D721Med (cell line): ENCODE measurements around the gene POSTN.

Source experiments
- DNase-seq: peaks from one replicate; pipeline ENCODE4 v3.0.0; 2011; ENCODE audit warnings: low spot score; ENCODE audit not compliant: insufficient read length
- FAIRE-seq: peaks from 2 replicates; lab custom pipeline; 2011; peaks lifted over from hg19 to GRCh38; lab: Jason Lieb, UNC
- CTCF ChIP-seq: IDR thresholded peaks from 2 replicates; pipeline ENCODE4 v1.5.1; 2012; ENCODE audit warnings: mild to moderate bottlenecking, control low read depth; ENCODE audit not compliant: insufficient read depth; ENCODE audit errors: missing control alignments

POSTN gene

GRCh38 chr13:37615276-37615675 lies 16.7 kb upstream of the POSTN start:
- TF ChIP-seq CTCF: no peak
- DNase-seq: no peak
- FAIRE-seq: no peak

GRCh38 chr13:37613638-37614037 lies 15.1 kb upstream of the POSTN start:
- DNase-seq (no peak), FAIRE-seq (no peak)
- TF ChIP-seq CTCF: no peak

GRCh38 chr13:37613236-37613635 lies 14.7 kb upstream of the POSTN start:
- FAIRE-seq (no peak), DNase-seq (no peak)
- no peak for TF ChIP-seq CTCF

GRCh38 chr13:37608750-37609339 lies 10.3 kb upstream of the POSTN start:
- peak; percentile 25 for TF ChIP-seq CTCF
- DNase-seq (no peak), FAIRE-seq (no peak)

- DNase-seq (no peak), FAIRE-seq (no peak)
- TF ChIP-seq CTCF: peak; percentile 57
These were observed 4.3 kb upstream of the POSTN start for GRCh38 chr13:37602733-37603381.

GRCh38 chr13:37601648-37602440 lies 3.3 kb upstream of the POSTN start:
- FAIRE-seq (no peak), DNase-seq (no peak)
- no peak for TF ChIP-seq CTCF
